Vagina (tissue), 2 donors: ENCODE data around the gene TRAF5.

Experiments
- CTCF ChIP-seq, 3 experiments: fragments of 450-650 bp in 2 of 3; fragments of 200-600 bp in 1 of 3; sonication (generic) in 1 of 3; IDR thresholded peaks; one replicate each; pipeline ENCODE4 v1.5.1; 2017 to 2019; ENCODE audit warnings: antibody characterized with exemption in 3 of 3, mild to moderate bottlenecking in 2 of 3, moderate library complexity in 2 of 3
- POLR2A ChIP-seq, 2 donors: fragments of 450-650 bp; IDR thresholded peaks; one replicate each; pipeline ENCODE4 v1.6.1; 2017; ENCODE audit warnings: antibody characterized with exemption in 2 of 2, mild to moderate bottlenecking in 2 of 2, moderate library complexity in 2 of 2

DNA sequence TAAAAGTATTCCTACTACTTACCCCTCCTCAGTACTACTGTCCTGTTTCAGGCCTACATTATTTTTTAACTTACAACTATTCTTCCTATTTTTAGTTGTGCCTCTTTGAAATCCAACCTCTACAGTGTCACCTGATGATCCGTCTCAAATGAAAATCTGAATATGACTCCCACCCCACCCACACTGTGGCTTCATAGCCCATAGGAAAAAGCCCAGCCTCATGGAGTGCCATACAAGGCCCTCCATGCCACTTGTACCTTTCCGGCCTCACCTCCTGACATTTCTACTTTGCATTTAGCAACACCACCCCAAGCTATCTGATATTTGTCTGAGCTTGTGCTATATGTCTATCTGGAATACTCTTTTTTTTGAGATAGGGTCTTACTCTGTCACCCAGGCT, 49.3 kb downstream of the TRAF5 start:
- TF ChIP-seq CTCF (IDR thresholded peaks at IDR 0.05) (no peak), POLR2A (IDR thresholded peaks at IDR 0.05) (no peak)
